GM19240 (cell line): ENCODE measurements around the gene FAM180B.
A peak's percentile ranks its signal among the peaks of the same experiment; 100 is the strongest.

Experiments used
- DNase-seq: peaks from one replicate; pipeline ENCODE4 v3.0.0; 2011; ENCODE audit warnings: low spot score; ENCODE audit not compliant: insufficient read length

The FAM180B gene

GRCh38 chr11:47566149-47566698 is 20.3 kb upstream of the FAM180B start:
- DNase-seq = no peak

- no peak for DNase-seq
Observed at GRCh38 chr11:47569646-47570045, 16.8 kb upstream of the FAM180B start.

DNA sequence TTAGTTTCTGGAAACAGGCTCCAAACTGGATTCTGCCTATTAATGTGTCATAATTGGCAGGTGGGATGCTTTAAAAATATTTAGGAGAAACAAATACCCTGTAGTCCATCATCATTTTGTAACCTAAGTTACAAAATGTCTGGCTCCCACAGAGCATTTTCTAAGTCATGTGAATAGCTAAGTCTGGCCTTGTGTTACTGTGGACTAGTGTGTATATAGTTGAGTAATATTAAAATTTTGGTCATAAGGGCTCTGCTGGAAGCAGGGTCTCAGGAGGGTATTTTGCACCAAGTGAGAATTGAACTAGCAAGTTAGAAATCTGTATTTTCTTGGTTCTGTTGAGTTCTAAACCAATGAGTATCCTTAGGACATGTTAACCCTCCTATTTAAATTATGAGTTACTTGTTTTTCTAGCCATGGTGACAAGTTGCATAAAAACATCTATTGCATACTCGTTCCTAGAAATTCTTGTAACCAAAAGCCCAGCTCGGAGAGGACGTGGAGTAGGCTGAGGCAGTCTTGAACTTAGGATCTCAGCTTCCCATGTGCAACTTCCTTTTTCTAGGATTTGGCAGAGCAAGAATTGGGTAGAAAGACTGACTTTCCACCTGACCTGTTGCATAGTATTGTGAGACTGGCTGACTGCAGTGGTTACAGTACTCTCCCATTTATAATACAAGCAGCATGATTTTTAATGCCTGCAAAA is 15.7 kb upstream of the FAM180B start:
- no peak for DNase-seq

- DNase-seq = no peak
Observed at GRCh38 chr11:47571357-47571729, 15.1 kb upstream of the FAM180B start.

DNA sequence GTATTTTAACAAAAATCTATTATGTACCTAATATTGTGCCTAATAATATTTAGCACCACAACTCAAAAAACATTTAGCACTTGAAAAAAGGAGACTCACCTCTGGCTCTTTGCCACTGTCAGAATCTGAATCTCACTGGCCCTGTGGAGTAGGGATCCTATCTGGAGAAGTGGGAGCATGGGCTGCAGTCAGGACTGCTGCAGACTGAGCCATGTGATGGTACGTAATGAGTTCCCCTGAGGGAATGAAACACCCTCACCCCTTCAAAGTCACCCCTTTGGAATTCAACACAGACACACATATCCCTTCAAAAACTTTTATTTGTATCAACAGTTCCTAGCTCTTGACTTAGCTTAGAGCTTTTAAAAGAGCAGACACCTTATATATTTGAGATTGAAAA is 14.6 kb upstream of the FAM180B start:
- no peak for DNase-seq

DNA sequence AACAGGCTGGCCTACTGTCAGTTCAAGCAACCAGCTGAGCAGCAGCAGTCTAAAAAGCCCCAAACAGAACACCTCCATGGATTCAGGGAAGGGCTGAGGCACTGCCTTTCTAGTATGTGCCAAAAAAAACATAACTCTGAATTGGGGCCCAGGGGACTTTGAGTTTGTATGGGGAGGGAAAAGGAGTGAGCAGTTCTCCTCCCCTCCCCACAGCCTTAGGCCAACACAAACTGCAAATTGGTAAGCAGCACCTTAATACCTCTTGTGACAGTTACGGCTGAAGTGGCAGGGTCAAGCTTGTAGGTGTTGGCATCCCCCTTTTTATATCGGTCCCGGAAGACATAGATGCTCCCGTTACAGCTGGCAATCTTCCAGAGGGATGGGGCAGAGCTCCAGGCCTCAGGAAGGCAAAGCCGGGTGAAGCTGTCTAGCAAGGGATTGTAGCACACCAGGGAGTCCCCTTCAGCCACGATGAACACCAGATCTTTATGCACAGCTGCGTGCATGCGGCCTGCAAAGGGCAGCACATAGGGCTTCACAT is 13.7 kb upstream of the FAM180B start:
- DNase-seq = no peak

GRCh38 chr11:47573321-47573720 is 13.2 kb upstream of the FAM180B start:
- DNase-seq = no peak

- no peak for DNase-seq
Observed at GRCh38 chr11:47577460-47578041, 8.9 kb upstream of the FAM180B start.

DNA sequence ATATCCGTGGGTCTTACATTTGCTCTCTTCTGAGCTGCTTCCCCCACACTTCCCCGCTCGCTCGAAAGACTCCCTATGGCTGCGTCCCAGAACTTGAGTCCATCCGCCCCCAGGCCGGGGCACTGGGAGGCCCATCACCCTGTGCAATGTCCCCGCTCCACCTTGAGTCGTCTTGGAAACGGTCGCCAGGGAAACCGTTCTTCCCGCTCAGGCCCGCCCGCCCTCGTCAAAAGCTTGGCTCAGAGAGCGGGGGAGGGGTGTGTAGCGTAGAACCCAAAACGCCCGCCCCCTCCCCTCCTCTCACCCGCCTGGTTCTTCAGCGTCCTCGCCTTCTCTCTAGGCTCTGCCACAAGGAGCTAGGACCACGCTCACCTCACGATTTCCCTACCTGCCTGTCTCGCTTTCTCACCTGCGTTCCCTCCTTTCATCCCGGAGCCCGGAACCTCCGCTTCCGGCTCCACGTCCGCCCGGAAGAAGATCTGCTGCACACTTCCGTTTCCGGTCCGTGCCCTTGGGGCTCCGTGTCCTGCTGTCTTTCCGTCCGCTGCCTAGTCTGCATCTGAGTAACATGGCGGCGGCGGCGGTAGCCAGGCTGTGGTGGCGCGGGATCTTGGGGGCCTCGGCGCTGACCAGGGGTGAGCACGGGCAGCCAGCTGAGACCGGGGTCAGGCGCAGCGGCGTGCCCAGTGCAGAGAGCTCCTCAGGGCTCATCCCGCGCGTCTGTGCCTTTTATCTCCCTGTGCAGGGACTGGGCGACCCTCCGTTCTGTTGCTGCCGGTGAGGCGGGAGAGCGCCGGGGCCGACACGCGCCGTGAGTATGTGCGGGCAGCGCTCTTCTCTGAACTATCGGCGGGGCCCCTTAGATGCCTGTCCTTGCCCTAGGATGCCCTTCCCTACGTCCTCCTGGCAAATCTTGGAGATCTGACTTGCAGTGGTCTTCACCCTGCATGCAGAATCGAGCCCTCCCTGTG is 7.7 kb upstream of the FAM180B start, which contains the start of the genes KBTBD4 and NDUFS3:
Gene KBTBD4, minus strand, starts transcription at position 447 of the 971 bp plus-strand sequence. Its CDS starts 19 bp downstream, at position 428.
Gene NDUFS3, plus strand, starts transcription at position 551 of the 971 bp plus-strand sequence. Its CDS starts 18 bp downstream, at position 569.
- DNase-seq = peak; percentile 84

DNA sequence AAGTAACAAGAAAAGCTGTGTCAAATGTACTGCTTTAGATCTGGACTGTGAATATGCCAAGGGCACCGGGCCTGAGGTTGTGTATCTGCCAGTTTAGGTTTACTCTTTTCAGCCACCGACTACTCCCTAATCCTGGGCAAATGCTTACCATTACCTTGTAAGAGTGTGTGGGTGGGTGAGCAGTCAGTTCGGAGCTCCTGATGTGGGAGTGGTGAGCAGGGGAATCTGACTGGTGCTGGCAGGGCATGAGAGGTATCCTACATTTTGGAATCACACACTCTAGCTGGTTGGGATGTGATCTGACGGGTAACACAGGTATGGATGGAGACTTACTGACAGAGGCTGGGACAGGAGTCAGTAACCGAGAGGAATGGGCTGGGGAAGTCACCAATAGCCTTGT is 2.6 kb upstream of the FAM180B start:
- DNase-seq = no peak

DNA sequence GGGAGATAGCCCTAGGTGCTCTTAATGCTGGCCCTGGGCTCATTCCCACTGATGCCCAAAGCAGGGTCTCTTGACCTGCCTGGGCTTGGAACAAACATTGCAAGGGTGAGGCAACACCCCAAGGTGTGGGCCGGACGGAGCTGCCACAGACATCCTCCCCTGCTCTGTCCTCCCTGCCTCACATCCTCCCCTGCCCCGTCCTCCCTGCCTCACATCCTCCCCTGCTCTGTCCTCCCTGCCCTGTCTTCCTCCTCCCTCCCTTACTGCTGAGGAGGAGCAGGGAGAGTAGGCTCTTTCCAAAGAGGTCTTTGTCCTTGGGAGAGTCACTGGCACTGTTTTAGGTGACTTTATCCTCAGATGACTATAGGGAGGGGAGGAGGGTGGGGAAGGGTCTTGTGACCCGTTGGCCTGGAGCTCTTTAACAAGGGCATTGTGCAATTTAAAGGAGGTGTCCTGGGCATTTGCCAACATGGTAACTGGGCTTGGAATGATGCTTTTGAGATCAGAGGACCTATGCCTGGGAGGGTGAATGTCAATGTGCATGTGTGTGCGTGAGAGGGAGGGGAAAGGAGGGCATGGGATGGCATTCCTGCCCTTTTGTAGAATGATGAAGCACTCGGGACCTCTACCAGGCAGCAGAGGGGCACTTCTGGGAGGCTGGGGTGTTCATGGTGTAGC is 700 bp downstream of the FAM180B start:
- no peak for DNase-seq

DNA sequence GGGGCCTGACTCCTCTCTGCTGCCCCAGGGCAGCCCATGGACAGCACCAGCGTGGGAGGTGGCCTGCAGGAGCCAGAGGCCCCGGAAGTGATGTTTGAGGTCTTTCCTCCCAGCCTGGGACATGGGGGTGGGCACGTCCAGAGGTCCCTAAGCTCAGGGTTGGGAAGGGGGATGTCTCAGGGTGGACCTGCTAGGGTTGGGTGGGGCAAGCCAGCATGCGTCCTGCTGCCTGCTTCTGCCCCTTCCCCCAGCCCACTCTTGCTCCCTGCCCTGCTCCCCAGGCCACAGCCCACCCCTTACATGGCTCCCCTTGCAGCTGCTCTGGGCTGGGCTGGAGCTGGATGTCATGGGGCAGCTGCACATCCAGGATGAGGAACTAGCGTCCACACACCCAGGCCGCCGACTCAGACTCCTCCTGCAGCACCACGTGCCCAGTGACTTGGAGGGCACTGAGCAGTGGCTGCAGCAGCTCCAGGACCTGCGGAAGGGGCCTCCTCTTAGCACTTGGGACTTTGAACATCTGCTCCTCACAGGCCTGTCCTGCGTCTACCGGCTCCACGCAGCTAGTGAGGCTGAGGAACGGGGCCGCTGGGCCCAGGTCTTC is 1.3 kb downstream of the FAM180B start:
- DNase-seq = no peak

DNA sequence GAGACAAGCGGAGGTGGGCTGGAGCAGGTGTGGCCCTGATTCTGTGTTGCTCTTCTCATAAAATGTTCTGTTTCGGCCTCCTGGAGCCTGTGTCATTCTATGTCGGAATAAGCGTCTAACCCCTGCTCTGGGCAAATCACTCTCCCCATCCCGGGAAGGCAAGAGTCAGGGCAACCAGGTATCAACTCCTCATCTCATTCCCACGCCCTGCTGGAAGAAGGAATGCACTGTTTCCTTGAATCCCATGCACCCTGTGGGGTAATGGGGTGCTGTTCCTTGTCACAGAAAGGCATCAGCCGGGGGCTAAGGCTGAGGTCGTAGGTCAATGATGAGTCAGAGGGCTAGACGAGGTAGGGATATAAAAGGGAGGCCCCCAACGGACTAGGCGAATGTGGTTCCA is 2.6 kb downstream of the FAM180B start:
- no peak for DNase-seq

DNA sequence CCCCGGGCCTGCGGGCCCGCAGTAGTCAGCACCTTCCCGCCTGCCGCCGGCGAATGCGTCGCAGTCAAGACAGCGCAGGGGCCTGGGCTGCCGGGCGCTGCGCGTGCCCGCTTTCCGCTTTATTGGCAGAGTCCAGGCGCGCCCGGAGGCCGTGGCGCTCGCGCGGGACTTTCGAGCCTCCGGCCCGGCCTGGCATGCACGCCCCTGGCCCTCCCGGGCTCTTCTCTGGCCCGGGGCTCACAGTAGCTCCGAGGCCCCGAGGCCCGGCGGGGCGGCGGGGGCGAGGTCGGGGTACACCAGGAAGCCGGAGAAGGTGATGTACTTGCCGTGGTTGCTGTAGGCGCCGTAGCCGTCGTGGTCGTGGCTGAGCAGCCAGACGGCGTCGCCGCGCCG is 3.1 kb downstream of the FAM180B start:
- DNase-seq = no peak

DNA sequence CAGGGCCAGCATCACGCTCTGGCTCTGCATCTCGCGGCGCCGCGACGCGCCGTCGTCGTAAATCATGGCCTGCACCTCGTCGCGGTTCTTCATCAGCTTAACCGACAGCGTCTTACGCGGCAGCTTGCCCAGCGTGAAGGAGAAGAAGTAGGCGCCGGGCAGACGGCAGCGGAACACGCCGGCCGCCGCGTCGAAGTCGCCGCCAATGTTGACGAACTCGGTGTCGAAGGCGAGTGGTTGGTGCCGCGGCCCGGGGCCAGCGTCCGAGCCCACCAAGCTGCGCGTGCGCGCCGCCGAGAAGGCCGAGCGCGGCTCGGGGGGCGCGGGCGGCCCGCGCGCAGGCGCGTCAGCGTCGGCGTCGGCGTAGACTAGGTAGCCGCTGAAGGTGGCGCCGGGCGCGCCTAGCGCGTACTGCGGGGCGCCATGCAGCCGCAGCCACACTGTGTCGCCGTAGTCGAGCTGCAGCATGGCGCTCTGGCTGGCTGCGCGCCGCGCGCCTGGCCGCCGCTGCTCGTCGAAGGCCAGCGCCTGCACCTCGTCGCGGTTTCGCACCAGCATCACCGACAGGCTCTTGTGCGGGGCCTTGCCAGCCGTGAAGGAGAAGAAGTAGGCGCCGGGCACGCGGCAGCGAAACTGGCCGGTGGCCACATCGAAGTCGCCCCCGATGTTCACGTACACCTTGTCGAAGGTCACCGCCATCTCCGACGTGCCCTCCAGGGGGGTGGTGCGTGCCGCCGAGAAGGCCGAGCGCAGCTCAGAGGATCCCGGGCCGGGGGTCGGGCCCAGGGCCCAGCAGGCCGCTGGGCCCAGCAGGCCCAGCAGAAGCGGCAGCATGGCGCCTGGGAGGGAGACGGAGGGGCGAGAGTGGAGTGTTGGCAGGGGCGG is 3.7 kb downstream of the FAM180B start:
- DNase-seq = no peak

GRCh38 chr11:47591764-47592163 is 5.3 kb downstream of the FAM180B start:
- DNase-seq = no peak

DNA sequence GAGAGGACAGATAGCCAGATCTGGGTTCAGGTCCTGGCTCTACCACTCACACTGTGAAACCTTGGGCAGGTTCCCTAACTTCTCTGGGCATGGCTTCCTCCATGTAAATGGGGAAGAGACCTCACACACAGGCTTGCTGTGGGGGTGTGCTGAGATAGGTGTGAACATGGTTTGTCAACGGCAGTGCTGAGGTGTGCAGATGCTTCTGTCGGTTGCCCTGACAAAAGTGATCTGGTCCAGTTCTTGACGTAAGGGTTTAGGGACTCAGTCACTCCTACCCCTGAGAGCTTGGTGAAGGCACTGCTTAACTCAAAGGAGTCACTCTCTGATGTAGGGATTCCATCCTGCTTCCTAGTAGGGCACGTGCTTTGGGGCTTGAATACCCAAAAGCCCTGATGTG is 5.8 kb downstream of the FAM180B start:
- DNase-seq = no peak

DNA sequence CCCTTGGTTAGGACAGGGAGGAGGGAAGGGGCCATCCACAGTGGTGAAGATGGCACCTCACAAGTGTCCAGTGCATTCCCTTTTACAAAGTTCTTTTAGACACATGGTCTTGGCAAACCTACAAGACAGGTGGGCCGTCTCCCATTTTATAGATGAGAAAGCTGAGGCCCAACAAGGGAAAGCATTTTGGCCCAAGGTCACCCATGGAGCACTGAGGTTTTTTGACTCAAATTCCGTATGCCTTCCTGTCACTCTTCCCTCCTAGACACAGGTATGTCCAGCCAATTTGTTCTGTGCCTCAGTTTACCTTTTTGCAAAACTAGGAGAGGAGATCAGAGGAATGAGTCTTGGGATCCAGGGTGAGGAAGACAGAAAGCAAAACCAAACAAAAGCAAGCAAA is 6.5 kb downstream of the FAM180B start:
- no peak for DNase-seq

DNA sequence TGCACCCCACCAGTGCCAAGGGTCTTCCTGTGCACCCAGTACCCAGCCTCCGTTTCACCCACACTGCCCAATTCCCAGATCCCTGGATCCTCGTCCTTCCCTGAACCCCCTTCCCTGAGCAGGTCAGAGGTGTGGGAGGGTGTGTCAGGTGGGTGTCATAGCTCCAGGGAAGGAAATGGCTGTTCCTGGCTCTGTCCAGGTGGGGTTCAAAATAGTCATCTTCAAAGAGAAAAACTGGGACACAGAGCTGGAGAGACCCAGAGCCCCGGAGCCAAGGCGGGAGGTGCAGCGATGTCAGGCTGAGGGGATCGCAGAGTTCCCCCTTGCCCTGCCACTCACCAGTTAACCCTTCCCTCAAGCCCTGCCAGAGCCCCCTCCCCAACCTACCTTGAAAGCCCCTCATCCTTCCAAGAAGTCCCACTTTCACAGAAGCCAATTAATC is 7.0 kb downstream of the FAM180B start:
- no peak for DNase-seq
